Stimulated activated effector memory CD8-positive, alpha-beta T cell treated with anti-CD3 and anti-CD28 coated beads, Interleukin-12 subunit alpha, Interleukin-12 subunit beta, amount 100 ng/mL, for 72 hours (primary cell): Measurements from ENCODE around the gene DAGLA.

Experiments used
- ATAC-seq: fragments of 150-1000 bp; cut with Tn5 transposase; 2 replicates; pipeline ENCODE4 v1.10.0; 2021
- DNase-seq, 2 donors: peaks; one replicate each; pipeline ENCODE4 v3.0.0; 2021 to 2022; ENCODE audit warnings: low spot score in 2 of 2
- H3K27ac Mint-ChIP-seq: one replicate; pipeline ENCODE4 v1.8.0; 2022; ENCODE audit warnings: mild to moderate bottlenecking, mixed read lengths
- H3K36me3 Mint-ChIP-seq: one replicate; pipeline ENCODE4 v1.8.0; 2022; ENCODE audit warnings: mild to moderate bottlenecking, mixed read lengths
- H3K4me1 Mint-ChIP-seq: one replicate; pipeline ENCODE4 v1.8.0; 2022; ENCODE audit warnings: mixed read lengths
- H3K4me3 Mint-ChIP-seq: one replicate; pipeline ENCODE4 v1.8.0; 2022; ENCODE audit warnings: mild to moderate bottlenecking, mixed read lengths
- H3K9me3 Mint-ChIP-seq: one replicate; pipeline ENCODE4 v1.8.0; 2022; ENCODE audit warnings: mixed read lengths

Gene DAGLA

DNA sequence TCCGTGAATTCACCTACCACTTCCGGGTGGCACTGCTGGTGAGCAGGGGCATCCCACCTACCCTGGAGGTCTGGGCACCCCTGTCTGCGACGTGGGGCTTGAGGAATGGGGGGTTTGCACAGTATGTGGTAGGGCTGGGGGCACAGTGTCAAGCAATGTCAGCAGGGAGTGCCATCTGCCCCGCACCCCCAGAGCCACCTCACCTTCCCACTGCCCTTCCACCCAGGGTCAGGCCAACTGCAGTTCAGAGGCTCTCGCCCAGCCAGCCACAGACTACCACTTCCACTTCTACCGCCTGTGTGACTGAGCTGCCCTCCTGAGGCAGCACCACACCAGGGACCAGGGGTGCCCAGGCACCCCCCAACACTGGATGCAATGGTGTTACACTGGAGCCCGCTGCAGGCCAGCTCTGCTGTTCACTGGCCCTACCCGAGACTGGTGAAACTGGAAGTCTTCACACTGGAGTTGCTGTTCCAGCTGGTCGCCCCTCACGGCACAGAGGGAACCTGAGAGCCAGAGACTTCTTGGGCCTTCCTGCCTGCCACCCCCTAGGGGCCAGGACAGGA is 105.7 kb downstream of the DAGLA start:
- H3K4me1 Mint-ChIP-seq, result peaks cover 23% of the 10 kb centered on the region
- ATAC-seq (no peak), DNase-seq (no peak)
- peaks cover 83% of the 10 kb centered on the region for H3K36me3 Mint-ChIP-seq
- H3K4me3 Mint-ChIP-seq, result no peak overlapping the region
- no peaks in the 10 kb centered on the region for H3K9me3 Mint-ChIP-seq
- H3K27ac Mint-ChIP-seq, result peak overlapping the region; percentile 50

DNA sequence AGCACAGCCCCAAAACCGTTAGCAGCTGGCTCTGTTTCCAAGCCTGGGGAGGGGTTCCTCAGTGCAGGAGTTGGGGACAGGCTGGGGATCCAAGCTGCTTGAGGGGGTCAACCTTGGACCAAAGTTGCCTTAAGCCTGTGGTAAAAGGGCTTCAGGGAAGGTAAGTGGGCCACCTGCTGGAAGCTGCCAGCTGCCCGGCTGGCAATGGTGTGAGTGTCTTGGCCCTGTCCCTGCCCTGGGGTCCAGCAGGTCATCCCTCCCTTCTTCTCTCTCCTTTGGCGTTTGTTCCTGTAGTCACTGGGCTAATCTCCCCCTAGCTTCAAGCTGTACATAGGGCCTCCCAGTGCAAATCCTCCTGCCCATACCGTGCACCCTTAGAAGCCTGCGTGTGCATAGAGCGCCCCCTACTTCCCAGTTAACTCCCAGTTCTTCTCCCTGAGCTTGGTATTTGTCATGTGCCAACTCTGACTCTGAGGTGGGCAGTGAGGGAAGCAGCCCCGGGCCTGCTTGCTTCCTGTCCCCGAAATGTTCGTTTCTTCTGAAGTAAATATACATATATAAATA is 107.8 kb downstream of the DAGLA start:
- H3K4me1 Mint-ChIP-seq, result peaks cover 32% of the 10 kb centered on the region
- H3K4me3 Mint-ChIP-seq, result no peak overlapping the region
- ATAC-seq (no peak), DNase-seq (no peak)
- no peaks in the 10 kb centered on the region for H3K9me3 Mint-ChIP-seq
- peaks cover 95% of the 10 kb centered on the region for H3K36me3 Mint-ChIP-seq
- no peak overlapping the region for H3K27ac Mint-ChIP-seq

DNA sequence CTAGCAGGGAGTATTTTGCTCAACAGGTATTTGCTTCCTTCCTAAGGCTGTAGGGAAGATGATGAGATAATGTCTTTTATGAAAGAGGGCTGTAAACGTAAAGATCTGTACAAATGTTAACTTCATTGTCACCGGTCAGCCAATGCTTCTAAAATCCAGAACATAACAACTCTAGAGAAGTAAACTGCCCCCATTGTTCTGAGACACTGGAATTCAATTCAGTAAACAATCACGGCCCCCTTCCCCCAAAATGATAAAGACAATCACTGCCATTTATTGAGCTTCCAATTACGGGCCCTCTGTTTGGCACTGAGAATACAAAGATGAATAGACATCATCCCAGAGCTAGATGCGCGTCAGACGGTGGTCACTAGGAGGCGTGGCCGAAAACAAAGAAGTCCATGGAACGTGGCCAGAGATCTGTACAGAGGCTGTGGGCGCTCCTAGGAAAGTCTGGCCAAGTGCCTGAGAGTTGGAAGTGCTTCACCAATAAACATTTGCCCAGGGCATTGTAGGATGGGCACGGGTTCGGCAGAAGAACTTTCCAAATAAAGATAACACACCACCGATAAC is 111.6 kb downstream of the DAGLA start:
- Mint-ChIP-seq H3K27ac (peak overlapping the region; percentile 100), H3K9me3 (no peaks in the 10 kb centered on the region), H3K4me3 (peak overlapping the region; percentile 96), H3K36me3 (peaks cover 98% of the 10 kb centered on the region), H3K4me1 (peaks cover 40% of the 10 kb centered on the region)
- ATAC-seq (peak; percentile 68), DNase-seq (peak; percentile 25 to 64)

DNA sequence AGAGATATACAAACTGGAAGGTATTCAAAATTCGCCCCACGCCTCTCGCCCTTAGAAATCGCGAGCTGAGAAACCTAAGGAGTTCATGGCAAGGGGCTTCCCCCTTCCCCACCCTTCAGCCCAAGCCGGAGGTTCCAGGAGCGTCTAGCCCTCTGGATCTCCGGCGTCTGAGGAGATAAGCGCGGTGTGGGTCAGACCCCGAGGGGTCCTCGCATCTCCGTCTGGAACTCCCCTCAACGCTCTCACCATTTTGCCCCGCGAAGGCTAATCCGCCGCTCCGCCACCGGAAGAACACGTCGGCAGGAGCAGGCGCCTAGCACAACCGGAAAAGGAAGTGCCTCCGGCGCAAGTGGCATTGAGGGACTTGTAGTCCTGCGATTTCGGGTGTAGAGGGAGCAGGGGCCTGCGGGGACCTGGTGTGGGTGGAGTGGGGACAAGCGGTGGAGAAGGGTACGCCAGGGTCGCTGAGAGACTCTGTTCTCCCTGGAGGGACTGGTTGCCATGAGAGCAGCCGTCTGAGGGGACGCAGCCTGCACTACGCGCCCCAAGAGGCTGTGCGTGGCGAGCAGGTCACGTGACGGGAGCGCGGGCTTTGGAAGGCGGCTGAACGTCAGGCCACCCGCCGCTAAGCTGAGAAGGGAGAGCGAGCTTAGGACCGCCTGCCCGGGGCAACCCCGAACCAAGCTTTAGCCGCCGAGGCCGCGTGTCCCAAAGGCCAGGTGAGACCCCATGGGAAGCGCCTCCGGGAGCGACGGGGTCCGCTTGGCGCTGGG is 112.3 kb downstream of the DAGLA start, which contains the start of the genes FEN1 and TMEM258:
Gene FEN1, plus strand, starts transcription at position 602 of the 773 bp plus-strand sequence. CDS start 2,451 bp downstream, outside the sequence.
Gene TMEM258, minus strand, starts transcription at position 290 of the 773 bp plus-strand sequence. Its CDS starts 41 bp downstream, at position 249.
- Mint-ChIP-seq H3K4me1 (peaks cover 43% of the 10 kb centered on the region), H3K4me3 (peak within 1 kb of the TSS; percentile 96), H3K36me3 (peaks cover 98% of the 10 kb centered on the region), H3K27ac (peak within 1 kb of the TSS; percentile 100), H3K9me3 (no peaks in the 10 kb centered on the region)
- peak; percentile 87 to 95 for DNase-seq
- peak; percentile 92 for ATAC-seq

DNA sequence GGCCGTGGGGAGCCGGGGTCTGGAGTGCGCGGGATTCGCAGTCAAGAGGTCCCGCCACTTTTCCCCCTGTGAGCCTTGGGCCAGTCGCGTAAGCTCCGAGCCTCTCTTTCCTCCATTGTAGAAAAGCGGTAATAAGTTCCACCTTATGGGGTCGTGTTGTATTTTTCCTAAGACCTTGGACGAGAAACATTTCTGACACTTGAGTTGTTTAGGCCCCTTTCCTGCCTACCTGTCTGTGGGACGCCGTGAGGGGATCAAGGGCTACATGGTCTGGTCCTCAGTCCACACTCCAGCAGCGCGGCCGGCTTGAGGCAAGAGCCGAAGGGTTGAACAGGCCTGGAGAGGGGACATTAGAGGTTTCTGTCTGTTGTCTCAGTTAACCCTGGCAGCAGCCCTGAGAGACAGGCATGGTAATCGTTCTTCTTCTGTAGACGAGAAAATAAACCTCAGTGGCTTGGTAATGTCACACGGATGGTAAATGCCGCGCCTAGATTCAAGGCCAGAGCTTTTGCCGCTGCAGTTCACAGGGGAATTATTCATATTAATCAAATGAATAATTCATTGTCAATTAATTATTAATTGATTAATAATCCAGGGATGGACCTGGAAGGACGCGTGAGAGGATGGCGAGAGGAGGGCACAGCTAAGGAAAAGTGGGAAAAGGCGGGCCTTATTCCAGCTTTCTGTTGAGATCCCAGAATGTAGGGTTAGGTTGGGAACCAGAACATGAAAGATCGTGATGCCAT is 113.1 kb downstream of the DAGLA start:
- H3K9me3 Mint-ChIP-seq, result no peaks in the 10 kb centered on the region
- peak overlapping the region; percentile 100 for H3K27ac Mint-ChIP-seq
- DNase-seq (peak in 1 of 2 donors; percentile 58), ATAC-seq (peak; percentile 43)
- H3K4me1 Mint-ChIP-seq, result peaks cover 38% of the 10 kb centered on the region
- peaks cover 98% of the 10 kb centered on the region for H3K36me3 Mint-ChIP-seq
- H3K4me3 Mint-ChIP-seq, result peak overlapping the region; percentile 96

DNA sequence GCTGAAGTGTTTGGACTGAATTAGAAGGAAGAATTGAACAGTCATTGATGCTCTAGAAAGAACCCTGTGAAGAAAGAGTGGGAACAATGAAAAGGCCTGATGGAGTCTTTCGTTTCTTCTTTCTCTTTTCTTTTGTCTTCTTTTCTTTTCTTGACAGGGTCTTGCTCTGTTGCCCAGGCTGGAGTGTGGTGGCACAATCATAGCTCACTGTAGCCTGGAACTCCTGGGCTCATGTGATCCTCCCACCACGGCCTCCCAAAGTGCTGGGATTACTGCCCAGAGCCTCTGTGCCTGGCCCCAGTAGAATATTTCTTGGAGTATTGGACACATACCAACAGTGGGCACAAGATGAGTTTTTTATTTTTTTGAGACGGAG is 113.6 kb downstream of the DAGLA start:
- Mint-ChIP-seq H3K36me3 (peaks cover 98% of the 10 kb centered on the region), H3K27ac (peak overlapping the region; percentile 100), H3K9me3 (no peaks in the 10 kb centered on the region), H3K4me3 (peak overlapping the region; percentile 96), H3K4me1 (peaks cover 37% of the 10 kb centered on the region)
- no peak for ATAC-seq
- no peak for DNase-seq

DNA sequence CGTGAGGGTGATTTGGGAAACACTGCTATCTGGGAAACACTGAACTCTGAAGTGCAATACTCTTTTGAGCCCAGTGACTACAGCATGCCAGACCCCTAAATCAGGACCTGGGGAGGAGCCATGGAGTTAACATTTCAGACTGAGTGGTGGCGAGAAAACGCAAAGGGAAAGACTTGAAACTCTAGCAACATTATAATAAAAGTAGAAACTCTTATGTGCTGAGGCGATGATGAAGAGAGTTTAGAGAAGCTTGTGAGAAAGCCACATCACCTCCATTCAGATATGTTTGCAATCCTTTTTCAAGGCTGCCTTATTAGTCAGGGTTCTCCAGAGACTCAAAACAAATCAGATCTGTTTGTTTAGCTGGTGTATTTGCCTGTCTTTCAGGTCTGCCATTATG is 114.4 kb downstream of the DAGLA start:
- peak overlapping the region; percentile 96 for H3K4me3 Mint-ChIP-seq

DNA sequence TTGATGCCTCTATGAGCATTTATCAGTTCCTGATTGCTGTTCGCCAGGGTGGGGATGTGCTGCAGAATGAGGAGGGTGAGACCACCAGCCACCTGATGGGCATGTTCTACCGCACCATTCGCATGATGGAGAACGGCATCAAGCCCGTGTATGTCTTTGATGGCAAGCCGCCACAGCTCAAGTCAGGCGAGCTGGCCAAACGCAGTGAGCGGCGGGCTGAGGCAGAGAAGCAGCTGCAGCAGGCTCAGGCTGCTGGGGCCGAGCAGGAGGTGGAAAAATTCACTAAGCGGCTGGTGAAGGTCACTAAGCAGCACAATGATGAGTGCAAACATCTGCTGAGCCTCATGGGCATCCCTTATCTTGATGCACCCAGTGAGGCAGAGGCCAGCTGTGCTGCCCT is 115.3 kb downstream of the DAGLA start:
- Mint-ChIP-seq H3K9me3 (no peaks in the 10 kb centered on the region), H3K4me3 (no peak overlapping the region), H3K4me1 (peaks cover 26% of the 10 kb centered on the region), H3K27ac (no peak overlapping the region), H3K36me3 (peaks cover 98% of the 10 kb centered on the region)
- ATAC-seq (no peak), DNase-seq (no peak)

More for the DNA sequence above, 114.4 kb downstream of the DAGLA start:
- Mint-ChIP-seq H3K9me3 (no peaks in the 10 kb centered on the region), H3K27ac (no peak overlapping the region), H3K36me3 (peaks cover 98% of the 10 kb centered on the region), H3K4me1 (peaks cover 35% of the 10 kb centered on the region)
- ATAC-seq (no peak), DNase-seq (no peak)

DNA sequence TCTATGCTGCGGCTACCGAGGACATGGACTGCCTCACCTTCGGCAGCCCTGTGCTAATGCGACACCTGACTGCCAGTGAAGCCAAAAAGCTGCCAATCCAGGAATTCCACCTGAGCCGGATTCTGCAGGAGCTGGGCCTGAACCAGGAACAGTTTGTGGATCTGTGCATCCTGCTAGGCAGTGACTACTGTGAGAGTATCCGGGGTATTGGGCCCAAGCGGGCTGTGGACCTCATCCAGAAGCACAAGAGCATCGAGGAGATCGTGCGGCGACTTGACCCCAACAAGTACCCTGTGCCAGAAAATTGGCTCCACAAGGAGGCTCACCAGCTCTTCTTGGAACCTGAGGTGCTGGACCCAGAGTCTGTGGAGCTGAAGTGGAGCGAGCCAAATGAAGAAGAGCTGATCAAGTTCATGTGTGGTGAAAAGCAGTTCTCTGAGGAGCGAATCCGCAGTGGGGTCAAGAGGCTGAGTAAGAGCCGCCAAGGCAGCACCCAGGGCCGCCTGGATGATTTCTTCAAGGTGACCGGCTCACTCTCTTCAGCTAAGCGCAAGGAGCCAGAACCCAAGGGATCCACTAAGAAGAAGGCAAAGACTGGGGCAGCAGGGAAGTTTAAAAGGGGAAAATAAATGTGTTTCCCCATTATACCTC is 115.8 kb downstream of the DAGLA start:
- H3K27ac Mint-ChIP-seq, result no peak overlapping the region
- H3K4me1 Mint-ChIP-seq, result peaks cover 26% of the 10 kb centered on the region
- peaks cover 96% of the 10 kb centered on the region for H3K36me3 Mint-ChIP-seq
- ATAC-seq (no peak), DNase-seq (no peak)
- H3K4me3 Mint-ChIP-seq, result no peak overlapping the region
- H3K9me3 Mint-ChIP-seq, result no peaks in the 10 kb centered on the region
